Measurements from ENCODE around the gene NANOS2. TPM values are rescaled to one million over a fixed set of nuclear protein-coding genes. Genes with fewer than 3 reads are reported as not detected.
"Not testable (repeated sequence)": the region's sequence is repeated elsewhere in the genome, so short reads cannot be mapped to it uniquely, and the experiment has no call there.

NANOS2 gene
- total RNA-seq, 1 donor from 2014 or later: not detected

- DNase-seq (ENCODE audit: low read depth): no peak
Observed at GRCh38 chr19:45876411-45877197, 38.0 kb downstream of the NANOS2 start.

GRCh38 chr19:45876161-45876410 lies 38.5 kb downstream of the NANOS2 start:
- no peak for DNase-seq (ENCODE audit: low read depth)

- DNase-seq (ENCODE audit: low read depth): no peak
Observed at GRCh38 chr19:45874620-45874966, 40.0 kb downstream of the NANOS2 start.

GRCh38 chr19:45873219-45873772 lies 41.3 kb downstream of the NANOS2 start:
- no peak for DNase-seq (ENCODE audit: low read depth)

- no peak for DNase-seq (ENCODE audit: low read depth)
Observed at GRCh38 chr19:45872095-45872919, 42.3 kb downstream of the NANOS2 start.

- DNase-seq (ENCODE audit: low read depth): no peak
Observed at GRCh38 chr19:45870798-45871197, 43.8 kb downstream of the NANOS2 start.

GRCh38 chr19:45867241-45867640 lies 47.3 kb downstream of the NANOS2 start:
- DNase-seq (ENCODE audit: low read depth): not testable (repeated sequence)

GRCh38 chr19:45866400-45867176 lies 48.0 kb downstream of the NANOS2 start:
- no peak for DNase-seq (ENCODE audit: low read depth)

GRCh38 chr19:45865269-45865948 lies 49.2 kb downstream of the NANOS2 start:
- no peak for DNase-seq (ENCODE audit: low read depth)

- DNase-seq (ENCODE audit: low read depth): no peak
Observed at GRCh38 chr19:45864629-45865082, 49.9 kb downstream of the NANOS2 start.

- DNase-seq (ENCODE audit: low read depth): peak; percentile 54
Observed at GRCh38 chr19:45863840-45864628, 50.5 kb downstream of the NANOS2 start, which contains the start of gene FOXA3. TSS of gene FOXA3 (plus strand) at chr19:45864326. CDS start at chr19:45864457, 131 bp downstream.

GRCh38 chr19:45863335-45863839 lies 51.2 kb downstream of the NANOS2 start:
- no peak for DNase-seq (ENCODE audit: low read depth)

Other genes starting within 250 kb of the NANOS2 start
- 0.37 TPM in 1 of 2 replicates, not detected in the other for gene GIPR, start 246.6 kb downstream of the NANOS2 start, total RNA-seq
- gene SNRPD2, start 222.8 kb downstream of the NANOS2 start, total RNA-seq: 132 and 143 TPM in 2 replicates
- 11.2 and 16.6 TPM in 2 replicates for gene QPCTL, start 222.1 kb downstream of the NANOS2 start, total RNA-seq
- gene FBXO46, start 183.9 kb downstream of the NANOS2 start, total RNA-seq: 9.0 TPM in 2 replicates
- gene MEIOSIN, start 181.3 kb downstream of the NANOS2 start, total RNA-seq: not detected in 2 replicates
- gene SIX5, start 145.5 kb downstream of the NANOS2 start, total RNA-seq: 13.0 and 17.6 TPM in 2 replicates
- 907 and 1,143 TPM in 2 replicates for gene DMPK, start 132.3 kb downstream of the NANOS2 start, total RNA-seq
- 60.2 and 62.3 TPM in 2 replicates for gene DMWD, start 121.9 kb downstream of the NANOS2 start, total RNA-seq
- gene RSPH6A, start 99.5 kb downstream of the NANOS2 start, total RNA-seq: 0.11 TPM in 1 of 2 replicates, not detected in the other
- 39.8 and 40.5 TPM in 2 replicates for gene SYMPK, start 51.6 kb downstream of the NANOS2 start, total RNA-seq
- gene FOXA3, start 50.5 kb downstream of the NANOS2 start, total RNA-seq: not detected in 2 replicates
- 45.1 and 52.6 TPM in 2 replicates for gene IRF2BP1, start 28.6 kb downstream of the NANOS2 start, total RNA-seq
- gene MYPOP, start 12.2 kb downstream of the NANOS2 start, total RNA-seq: 5.1 and 5.8 TPM in 2 replicates
- gene NOVA2, start 59.1 kb upstream of the NANOS2 start, total RNA-seq: not detected in 2 replicates
- gene CCDC61, start 80.7 kb upstream of the NANOS2 start, total RNA-seq: 7.0 and 10.9 TPM in 2 replicates
- gene PGLYRP1, start 108.3 kb upstream of the NANOS2 start, total RNA-seq: not detected in 2 replicates
- gene IGFL4, start 126.2 kb upstream of the NANOS2 start, total RNA-seq: 0.10 and 0.91 TPM in 2 replicates
- gene IGFL3, start 209.9 kb upstream of the NANOS2 start, total RNA-seq: not detected in 2 replicates
- gene IGFL2, start 233.5 kb upstream of the NANOS2 start, total RNA-seq: not detected in 2 replicates

Data from myocyte (in vitro differentiated cells).